ENCODE data around the gene CHMP4B.

DNA sequence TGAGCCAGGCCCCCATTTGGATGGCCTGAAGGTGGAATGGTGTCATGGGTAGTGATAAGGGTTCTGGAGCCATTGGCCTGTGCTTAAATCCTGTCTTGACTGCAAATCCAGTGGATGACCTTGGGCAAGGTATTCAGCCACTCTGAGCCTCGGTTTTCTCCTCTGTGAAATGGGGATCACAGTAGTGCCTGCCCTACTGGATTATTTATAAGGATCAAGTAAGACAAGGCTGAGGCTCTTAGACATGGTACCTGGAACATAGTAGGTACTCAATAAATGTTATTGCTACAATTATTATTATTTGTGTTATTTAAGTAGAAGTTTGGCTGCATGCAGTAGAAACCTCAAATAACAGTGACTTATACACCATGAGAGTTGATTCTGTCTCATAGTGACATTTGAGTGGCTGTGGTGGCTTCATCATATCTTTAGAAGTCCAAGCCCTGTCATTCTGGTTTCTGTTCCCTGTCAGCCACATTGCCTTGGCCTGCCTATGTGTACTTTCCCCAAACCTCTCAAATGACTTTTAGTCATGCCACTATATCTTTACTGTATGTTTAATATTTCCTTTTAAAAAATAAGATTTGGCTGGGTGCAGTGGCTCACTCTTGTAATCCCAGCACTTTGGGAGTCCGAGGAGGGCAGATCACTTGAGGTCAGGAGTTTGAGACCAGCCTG is 37.6 kb upstream of the CHMP4B start:
- TF ChIP-seq, protein P1, sequence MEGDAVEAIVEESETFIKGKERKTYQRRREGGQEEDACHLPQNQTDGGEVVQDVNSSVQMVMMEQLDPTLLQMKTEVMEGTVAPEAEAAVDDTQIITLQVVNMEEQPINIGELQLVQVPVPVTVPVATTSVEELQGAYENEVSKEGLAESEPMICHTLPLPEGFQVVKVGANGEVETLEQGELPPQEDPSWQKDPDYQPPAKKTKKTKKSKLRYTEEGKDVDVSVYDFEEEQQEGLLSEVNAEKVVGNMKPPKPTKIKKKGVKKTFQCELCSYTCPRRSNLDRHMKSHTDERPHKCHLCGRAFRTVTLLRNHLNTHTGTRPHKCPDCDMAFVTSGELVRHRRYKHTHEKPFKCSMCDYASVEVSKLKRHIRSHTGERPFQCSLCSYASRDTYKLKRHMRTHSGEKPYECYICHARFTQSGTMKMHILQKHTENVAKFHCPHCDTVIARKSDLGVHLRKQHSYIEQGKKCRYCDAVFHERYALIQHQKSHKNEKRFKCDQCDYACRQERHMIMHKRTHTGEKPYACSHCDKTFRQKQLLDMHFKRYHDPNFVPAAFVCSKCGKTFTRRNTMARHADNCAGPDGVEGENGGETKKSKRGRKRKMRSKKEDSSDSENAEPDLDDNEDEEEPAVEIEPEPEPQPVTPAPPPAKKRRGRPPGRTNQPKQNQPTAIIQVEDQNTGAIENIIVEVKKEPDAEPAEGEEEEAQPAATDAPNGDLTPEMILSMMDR (IDR thresholded peaks at IDR 0.05 in 4 of 5, conservative IDR thresholded peaks at IDR 0.05 in 1 of 5), result no peak
- no peak for TF ChIP-seq POLR2A (IDR thresholded peaks at IDR 0.05)
